ENCODE measurements around the gene TRIP13.
"Not testable (repeated sequence)": the region's sequence is repeated elsewhere in the genome, so short reads cannot be mapped to it uniquely, and the experiment has no call there.

The TRIP13 gene

DNA sequence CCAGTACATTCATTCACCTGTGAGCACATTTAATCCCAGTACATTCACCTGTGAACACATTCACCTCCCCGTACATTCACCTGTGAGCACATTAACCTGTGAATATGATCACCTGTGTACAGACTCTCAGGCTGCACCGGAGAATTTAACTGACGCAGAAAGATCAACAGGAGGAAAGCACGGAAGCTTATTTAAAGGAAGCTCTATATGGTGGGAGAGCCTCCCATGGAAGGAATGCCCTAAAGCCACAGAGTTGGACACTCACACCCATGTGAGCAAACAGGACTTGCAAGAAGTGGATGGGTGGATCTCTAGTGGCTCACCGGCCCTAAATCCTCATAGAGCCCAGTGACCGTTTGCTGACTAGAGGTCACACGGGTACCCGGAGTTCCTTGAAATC lies 38.2 kb downstream of the TRIP13 start:
- no peaks in the 10 kb centered on the region for H3K4me1 ChIP-seq
- no peaks in the 10 kb centered on the region; the same call in 1 of the 2 replicates for H3K27me3 ChIP-seq
- TF ChIP-seq, protein P1, sequence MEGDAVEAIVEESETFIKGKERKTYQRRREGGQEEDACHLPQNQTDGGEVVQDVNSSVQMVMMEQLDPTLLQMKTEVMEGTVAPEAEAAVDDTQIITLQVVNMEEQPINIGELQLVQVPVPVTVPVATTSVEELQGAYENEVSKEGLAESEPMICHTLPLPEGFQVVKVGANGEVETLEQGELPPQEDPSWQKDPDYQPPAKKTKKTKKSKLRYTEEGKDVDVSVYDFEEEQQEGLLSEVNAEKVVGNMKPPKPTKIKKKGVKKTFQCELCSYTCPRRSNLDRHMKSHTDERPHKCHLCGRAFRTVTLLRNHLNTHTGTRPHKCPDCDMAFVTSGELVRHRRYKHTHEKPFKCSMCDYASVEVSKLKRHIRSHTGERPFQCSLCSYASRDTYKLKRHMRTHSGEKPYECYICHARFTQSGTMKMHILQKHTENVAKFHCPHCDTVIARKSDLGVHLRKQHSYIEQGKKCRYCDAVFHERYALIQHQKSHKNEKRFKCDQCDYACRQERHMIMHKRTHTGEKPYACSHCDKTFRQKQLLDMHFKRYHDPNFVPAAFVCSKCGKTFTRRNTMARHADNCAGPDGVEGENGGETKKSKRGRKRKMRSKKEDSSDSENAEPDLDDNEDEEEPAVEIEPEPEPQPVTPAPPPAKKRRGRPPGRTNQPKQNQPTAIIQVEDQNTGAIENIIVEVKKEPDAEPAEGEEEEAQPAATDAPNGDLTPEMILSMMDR (IDR thresholded peaks at IDR 0.05; ENCODE audit: low read depth, low read length): no peak
- no peaks in the 10 kb centered on the region for H3K36me3 ChIP-seq
- DNase-seq: no peak
- H3K9me3 ChIP-seq: no peaks in the 10 kb centered on the region
- no peak overlapping the region for H3K4me3 ChIP-seq (ENCODE audit: low read depth, low read length)

DNA sequence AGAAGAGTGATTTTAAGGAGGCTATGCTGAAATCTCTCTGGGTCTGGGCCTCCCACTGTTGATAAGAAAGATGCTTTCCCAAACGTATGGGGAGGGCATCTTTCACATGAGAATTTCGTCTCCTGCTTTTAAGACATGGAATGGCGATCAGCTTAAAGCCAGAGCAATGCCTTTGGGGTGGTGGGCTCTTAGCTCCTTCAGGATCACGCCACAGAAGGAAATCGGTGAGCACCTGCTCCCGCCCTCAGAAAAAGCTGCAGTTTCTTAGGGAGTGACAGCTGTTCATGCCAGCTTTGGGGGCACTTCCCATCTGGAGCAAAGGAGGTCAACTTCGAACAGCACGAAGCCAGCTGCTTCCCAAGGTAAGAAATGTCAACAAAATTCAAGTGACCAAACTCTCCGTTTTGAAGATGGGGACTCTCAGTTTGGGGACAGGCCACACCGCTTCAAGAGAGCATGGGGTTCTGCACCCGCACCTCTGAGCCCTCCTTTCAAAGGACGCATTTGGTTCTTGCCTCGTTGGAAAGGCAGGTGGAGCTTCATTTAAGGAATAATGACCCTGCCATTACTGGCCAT lies 39.0 kb downstream of the TRIP13 start:
- H3K4me3 ChIP-seq (ENCODE audit: low read depth, low read length): no peak overlapping the region
- H3K4me1 ChIP-seq: no peaks in the 10 kb centered on the region
- no peak for DNase-seq
- H3K9me3 ChIP-seq: no peaks in the 10 kb centered on the region
- H3K36me3 ChIP-seq: no peaks in the 10 kb centered on the region
- no peaks in the 10 kb centered on the region; the same call in 1 of the 2 replicates for H3K27me3 ChIP-seq
- TF ChIP-seq, protein P1 (IDR thresholded peaks at IDR 0.05; ENCODE audit: low read depth, low read length): no peak

DNA sequence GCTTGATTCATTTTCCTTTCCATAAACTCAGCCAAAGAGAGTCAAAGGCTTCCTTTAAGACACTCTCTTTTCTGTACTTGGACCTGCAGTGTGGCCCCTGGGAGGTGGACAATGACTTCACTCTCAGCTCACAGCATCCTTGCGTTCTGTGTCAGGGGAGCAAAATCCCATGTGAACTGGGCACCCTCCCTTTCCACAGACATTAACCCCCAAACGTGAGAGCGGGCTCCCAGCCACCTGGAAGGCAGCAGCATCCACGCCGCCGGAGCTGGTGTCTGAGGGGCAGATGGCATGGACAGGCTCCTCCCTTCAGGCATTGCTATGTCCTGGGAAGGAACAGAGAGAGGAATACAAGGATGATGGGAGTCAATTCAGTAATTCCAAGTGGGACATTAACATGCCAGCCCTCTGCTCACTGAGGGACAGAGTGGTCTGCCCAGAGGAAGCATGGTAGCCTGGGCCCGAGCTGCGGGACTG lies 39.5 kb downstream of the TRIP13 start:
- no peaks in the 10 kb centered on the region; the same call in 1 of the 2 replicates for H3K27me3 ChIP-seq
- no peaks in the 10 kb centered on the region for H3K36me3 ChIP-seq
- H3K4me1 ChIP-seq: no peaks in the 10 kb centered on the region
- no peaks in the 10 kb centered on the region for H3K9me3 ChIP-seq
- DNase-seq: no peak
- TF ChIP-seq, protein P1 (IDR thresholded peaks at IDR 0.05; ENCODE audit: low read depth, low read length): no peak
- no peak overlapping the region for H3K4me3 ChIP-seq (ENCODE audit: low read depth, low read length)

DNA sequence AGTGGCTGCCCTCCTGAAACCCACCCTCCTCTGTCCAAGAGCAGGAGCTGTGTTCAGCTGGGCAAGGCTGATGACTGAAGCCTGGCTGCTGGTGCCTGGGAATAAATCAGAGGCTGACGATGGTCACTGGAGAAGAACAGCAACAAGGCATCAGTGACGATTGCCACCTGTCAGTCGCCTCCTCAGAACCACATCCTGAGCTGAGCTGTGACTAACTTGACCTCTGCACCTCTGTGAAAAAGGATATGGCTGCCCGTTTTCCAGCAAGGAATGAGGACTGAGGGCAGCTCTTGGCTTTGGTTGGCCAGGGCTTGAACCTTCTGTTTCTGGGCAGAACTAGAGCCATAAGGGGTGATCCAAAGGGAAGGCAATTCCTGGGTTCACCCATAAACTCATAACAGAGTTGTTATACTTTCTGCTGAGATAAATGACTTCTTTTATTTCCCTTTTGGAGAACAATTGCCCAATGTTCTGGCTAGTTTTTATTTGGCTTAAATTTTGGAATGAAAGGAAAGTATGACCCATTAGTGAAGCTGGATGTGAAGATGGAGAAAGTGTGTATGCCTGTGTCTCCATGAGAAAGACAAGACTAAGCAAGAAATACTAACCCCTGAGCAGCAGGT lies 40.1 kb downstream of the TRIP13 start:
- Histone ChIP-seq H3K36me3 (no peaks in the 10 kb centered on the region), H3K4me1 (no peaks in the 10 kb centered on the region), H3K4me3 (ENCODE audit: low read depth, low read length) (no peak overlapping the region), H3K27me3 (no peaks in the 10 kb centered on the region), H3K9me3 (no peaks in the 10 kb centered on the region)
- TF ChIP-seq, protein P1 (IDR thresholded peaks at IDR 0.05; ENCODE audit: low read depth, low read length): no peak
- no peak for DNase-seq

DNA sequence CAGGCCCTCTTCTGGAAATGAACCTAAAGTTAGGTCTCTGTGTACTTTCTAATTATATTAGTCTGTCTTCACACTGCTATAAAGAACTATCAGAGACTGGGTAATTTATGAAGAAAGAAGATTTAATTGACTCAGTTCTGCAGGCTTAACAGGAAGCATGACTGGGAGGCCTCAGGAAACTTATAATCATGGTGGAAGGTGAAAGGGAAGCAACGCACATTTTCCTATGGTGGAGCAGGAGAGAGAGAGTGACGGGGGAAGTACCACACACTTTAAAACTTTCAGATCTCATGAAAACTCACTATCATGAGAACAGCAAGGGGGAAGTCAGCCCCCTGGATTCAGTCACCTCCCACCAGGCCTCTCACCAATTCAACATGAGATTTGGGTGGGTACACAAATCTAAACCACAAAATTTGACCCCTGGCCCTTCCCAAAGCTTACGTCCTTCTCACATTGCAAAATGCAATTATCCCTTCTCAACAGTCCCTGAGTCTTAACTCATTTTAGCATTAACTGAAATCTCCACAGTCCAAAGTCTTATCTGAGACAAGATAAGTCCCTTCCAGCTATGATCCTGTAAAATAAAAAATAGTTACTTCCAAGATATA lies 40.7 kb downstream of the TRIP13 start:
- H3K4me1 ChIP-seq: no peaks in the 10 kb centered on the region

DNA sequence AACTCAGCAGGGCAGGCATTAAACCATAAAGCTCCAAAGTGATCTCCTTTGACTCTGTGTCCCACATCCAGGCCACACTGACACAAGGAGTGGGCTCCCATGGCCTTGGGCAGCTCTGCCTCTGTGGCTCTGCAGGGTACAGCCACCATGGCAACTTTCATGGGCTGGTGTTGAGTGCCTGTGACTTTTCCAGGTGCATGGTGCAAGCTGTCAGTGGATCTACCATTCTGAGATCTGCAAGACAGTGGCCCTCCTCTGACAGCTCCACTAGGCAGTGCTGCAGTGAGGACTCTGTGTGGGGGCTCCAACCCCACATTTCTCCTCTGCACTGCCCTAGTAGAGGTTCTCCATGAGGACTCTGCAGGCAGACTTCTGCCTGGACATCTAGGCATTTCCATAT lies 41.3 kb downstream of the TRIP13 start:
- H3K27me3 ChIP-seq; H3K4me1 ChIP-seq; H3K4me3 ChIP-seq (ENCODE audit: low read depth, low read length); DNase-seq; H3K36me3 ChIP-seq; H3K9me3 ChIP-seq: not testable (repeated sequence)

More for the DNA sequence above, 40.7 kb downstream of the TRIP13 start:
- Histone ChIP-seq H3K9me3 (no peaks in the 10 kb centered on the region), H3K27me3 (no peaks in the 10 kb centered on the region), H3K4me3 (ENCODE audit: low read depth, low read length) (no peak overlapping the region), H3K36me3 (no peaks in the 10 kb centered on the region)
- TF ChIP-seq, protein P1 (IDR thresholded peaks at IDR 0.05; ENCODE audit: low read depth, low read length): no peak
- no peak for DNase-seq

Data from BE2C (cell line).